Middle frontal gyrus (tissue), 1 donor: Measurements from ENCODE around the gene PLCB1.
A peak's percentile ranks its signal among the peaks of the same experiment; 100 is the strongest.

ENCODE experiments used
- DNase-seq: peaks from one replicate; pipeline ENCODE4 v3.0.0-alpha.2; 2015; ENCODE audit warnings: low spot score; ENCODE audit errors: extremely low spot score

The PLCB1 gene

GRCh38 chr20:8129211-8129976 is 2.7 kb upstream of the PLCB1 start:
- DNase-seq: no peak

GRCh38 chr20:8130840-8131526 is 1.1 kb upstream of the PLCB1 start:
- no peak for DNase-seq

- no peak for DNase-seq
These were observed 631 bp downstream of the PLCB1 start for GRCh38 chr20:8132484-8133309.

GRCh38 chr20:8133310-8133768 is 1.3 kb downstream of the PLCB1 start:
- DNase-seq: no peak

- no peak for DNase-seq
These were observed 1.9 kb downstream of the PLCB1 start for GRCh38 chr20:8133851-8134451.

- no peak for DNase-seq
These were observed 7.8 kb downstream of the PLCB1 start for GRCh38 chr20:8139899-8140298.

GRCh38 chr20:8143474-8143873 is 11.4 kb downstream of the PLCB1 start:
- no peak for DNase-seq

GRCh38 chr20:8144282-8145245 is 12.5 kb downstream of the PLCB1 start:
- no peak for DNase-seq

- DNase-seq: no peak
These were observed 13.4 kb downstream of the PLCB1 start for GRCh38 chr20:8145246-8146168.

GRCh38 chr20:8147476-8147875 is 15.4 kb downstream of the PLCB1 start:
- no peak for DNase-seq

GRCh38 chr20:8148501-8148900 is 16.4 kb downstream of the PLCB1 start:
- DNase-seq: no peak

GRCh38 chr20:8150591-8150990 is 18.5 kb downstream of the PLCB1 start:
- DNase-seq: no peak

- DNase-seq: no peak
These were observed 19.3 kb downstream of the PLCB1 start for GRCh38 chr20:8151372-8151771.

GRCh38 chr20:8152183-8152582 is 20.1 kb downstream of the PLCB1 start:
- peak; percentile 58 for DNase-seq

- no peak for DNase-seq
These were observed 20.8 kb downstream of the PLCB1 start for GRCh38 chr20:8152847-8153246.

GRCh38 chr20:8153281-8153908 is 21.3 kb downstream of the PLCB1 start:
- no peak for DNase-seq

GRCh38 chr20:8154638-8155037 is 22.6 kb downstream of the PLCB1 start:
- DNase-seq: no peak

- DNase-seq: no peak
These were observed 23.2 kb downstream of the PLCB1 start for GRCh38 chr20:8155229-8155628.

GRCh38 chr20:8155812-8156211 is 23.7 kb downstream of the PLCB1 start:
- no peak for DNase-seq
